PC-9 (cell line): ENCODE results near the gene SLC44A1. TPM values are rescaled to one million over a fixed set of nuclear protein-coding genes. Genes with fewer than 3 reads are reported as not detected.

Source experiments
- BruUV-seq: library from RNA; stranded (reverse); fragments of 400-500 nt; replicated peaks from 2 replicates; lab custom pipeline; 2021; lab: Mats Ljungman, UMichigan
- CTCF ChIA-PET: fragments of 300-600 bp; sonication (Branson Sonifier 250); formaldehyde crosslinking; loops from one replicate; lab custom pipeline; 2022; ENCODE audit warnings: antibody characterized with exemption; lab: Charles Lee
- POLR2A ChIA-PET: fragments of 300-600 bp; sonication (Branson Sonifier 250); formaldehyde crosslinking; loops from one replicate; lab custom pipeline; 2022; ENCODE audit warnings: antibody characterized with exemption; ENCODE audit not compliant: unreplicated experiment; lab: Charles Lee
- DNase-seq, 2 experiments: peaks; one replicate each; pipeline versions ENCODE4 v3.0.0 to v3.0.0-alpha.2; 2015 to 2022; ENCODE audit warnings: mixed read lengths in 1 of 2
- H2AFZ ChIP-seq: fragments of 200-600 bp; sonication (generic); 2 replicates; pipeline ENCODE4 v1.8.1; 2017; ENCODE audit warnings: antibody characterized with exemption
- H3F3A ChIP-seq: fragments of 200-600 bp; sonication (generic); 2 replicates; pipeline ENCODE4 v1.8.1; 2017; ENCODE audit warnings: antibody characterized with exemption, mild to moderate bottlenecking, low read depth; ENCODE audit not compliant: insufficient read depth
- H3K27ac ChIP-seq: fragments of 200-600 bp; sonication (generic); 2 replicates; pipeline ENCODE4 v1.6.1; 2016; ENCODE audit warnings: mixed run types
- H3K27me3 ChIP-seq: fragments of 200-600 bp; sonication (generic); 2 replicates; pipeline ENCODE4 v1.6.1; 2016; ENCODE audit warnings: low read depth, mixed run types; ENCODE audit not compliant: insufficient read depth
- H3K36me3 ChIP-seq: fragments of 200-600 bp; sonication (generic); 2 replicates; pipeline ENCODE4 v1.6.1; 2016; ENCODE audit warnings: low read depth, mixed run types
- H3K4me1 ChIP-seq: fragments of 200-600 bp; sonication (generic); replicated peaks from 2 replicates; pipeline ENCODE4 v1.6.1; 2016; ENCODE audit warnings: mixed run types; ENCODE audit not compliant: insufficient read depth
- H3K4me2 ChIP-seq: fragments of 200-600 bp; sonication (generic); 2 replicates; pipeline ENCODE4 v1.6.1; 2017; ENCODE audit warnings: mixed run types
- H3K4me3 ChIP-seq: fragments of 200-600 bp; sonication (generic); 2 replicates; pipeline ENCODE4 v1.6.1; 2016; ENCODE audit warnings: mixed run types
- H3K79me2 ChIP-seq: fragments of 200-600 bp; sonication (generic); 2 replicates; pipeline ENCODE4 v1.6.1; 2017; ENCODE audit warnings: low read depth, mixed run types
- H3K9me2 ChIP-seq: fragments of 200-600 bp; sonication (generic); 2 replicates; pipeline ENCODE4 v1.8.1; 2017; ENCODE audit warnings: mild to moderate bottlenecking; ENCODE audit not compliant: insufficient read depth
- H3K9me3 ChIP-seq: fragments of 200-600 bp; sonication (generic); 2 replicates; pipeline ENCODE4 v1.8.1; 2016; ENCODE audit warnings: low read depth; ENCODE audit not compliant: insufficient read depth
- H4K20me1 ChIP-seq: fragments of 200-600 bp; sonication (generic); 2 replicates; pipeline ENCODE4 v1.8.1; 2017; ENCODE audit not compliant: insufficient read depth
- CTCF ChIP-seq: fragments of 200-600 bp; sonication (generic); conservative IDR thresholded peaks from 2 replicates; pipeline ENCODE4 v1.6.1; 2017; ENCODE audit warnings: mixed run types, antibody characterized with exemption, mild to moderate bottlenecking, moderate library complexity
- EZH2 ChIP-seq: fragments of 200-600 bp; sonication (generic); IDR thresholded peaks from 2 replicates; pipeline ENCODE4 v1.8.0; 2017; ENCODE audit warnings: antibody characterized with exemption, low read depth
- intact Hi-C: fragments of 100-400 bp; cut with micrococcal nuclease; formaldehyde crosslinking; loops from one replicate; pipeline ENCODE4 v1.10.0; 2022; ENCODE audit not compliant: unreplicated experiment
- total RNA-seq: library from RNA; stranded (reverse); gene quantifications from 2 replicates; pipeline ENCODE4 v1.2.3, GENCODE V29; 2021

Gene SLC44A1
- total RNA-seq, 1 experiment from 2014 or later, result 95.2 TPM

- Histone ChIP-seq H3K4me1 (0 out of 2 replicates have a peak, but pooled peaks cover 3% of the 10 kb centered on the region), H3F3A (no peaks in the 10 kb centered on the region; the same call in 1 of the 2 replicates), H3K79me2 (no peaks in the 10 kb centered on the region), H3K27ac (no peak overlapping the region), H3K9me3 (peaks cover 4% of the 10 kb centered on the region), H2AFZ (no peak overlapping the region), H3K27me3 (no peaks in the 10 kb centered on the region), H4K20me1 (no peaks in the 10 kb centered on the region), H3K4me3 (no peak overlapping the region), H3K4me2 (no peak overlapping the region), H3K36me3 (no peaks in the 10 kb centered on the region), H3K9me2 (no peaks in the 10 kb centered on the region)
- peak; percentile 47; the same call in 1 of the 2 replicates for TF ChIP-seq CTCF
- no peak for TF ChIP-seq EZH2
- POLR2A ChIA-PET, result no interaction called here
- CTCF ChIA-PET, result interaction anchor here (0.7 to 0.9 kb wide), 2 partner anchors 168 to 230 kb away, joined by 3 to 4 read pairs; no protein-coding TSS in a partner anchor
- intact Hi-C loops, result no loop called here
- no TSS peak for BruUV-seq
- DNase-seq, result peak; percentile 36 to 39
Observed at GRCh38 chr9:105413525-105413924, 169.1 kb downstream of the SLC44A1 start.

- Histone ChIP-seq H3K4me1 (0 out of 2 replicates have a peak, but pooled peaks cover 3% of the 10 kb centered on the region), H3K27me3 (no peaks in the 10 kb centered on the region), H3F3A (no peaks in the 10 kb centered on the region; the same call in 1 of the 2 replicates), H3K36me3 (no peaks in the 10 kb centered on the region), H3K4me2 (peak overlapping the region; percentile 59), H4K20me1 (no peaks in the 10 kb centered on the region), H3K79me2 (no peaks in the 10 kb centered on the region), H3K9me2 (no peaks in the 10 kb centered on the region), H3K4me3 (no peak overlapping the region), H2AFZ (no peak overlapping the region), H3K9me3 (no peaks in the 10 kb centered on the region; the same call in 1 of the 2 replicates), H3K27ac (no peak overlapping the region)
- peak in 1 of 2 experiments; percentile 45 for DNase-seq
- intact Hi-C loops, result loop anchor here (1.0 kb wide), 5 partner anchors 170 to 634 kb away; no protein-coding TSS in a partner anchor
- ChIA-PET CTCF (no interaction called here), POLR2A (no interaction called here)
- peak; percentile 98 for TF ChIP-seq CTCF
- no peak for TF ChIP-seq EZH2
- BruUV-seq, result no TSS peak
Observed at GRCh38 chr9:105414947-105415661, 170.7 kb downstream of the SLC44A1 start.

- POLR2A ChIA-PET, result no interaction called here
- H2AFZ ChIP-seq, result no peak overlapping the region
- BruUV-seq, result no TSS peak
- H3K9me2 ChIP-seq, result no peaks in the 10 kb centered on the region
- intact Hi-C loops, result loop anchor here (1.0 kb wide), 5 partner anchors 170 to 634 kb away; no protein-coding TSS in a partner anchor
- H3K79me2 ChIP-seq, result no peaks in the 10 kb centered on the region
- CTCF ChIA-PET, result interaction anchor here (0.7 to 0.9 kb wide), 2 partner anchors 368 to 547 kb away, joined by 4 to 5 read pairs; no protein-coding TSS in a partner anchor
- H3K4me2 ChIP-seq, result no peak overlapping the region
- H4K20me1 ChIP-seq, result no peaks in the 10 kb centered on the region
- H3K36me3 ChIP-seq, result no peaks in the 10 kb centered on the region
- no peaks in the 10 kb centered on the region for H3K27me3 ChIP-seq
- no peak overlapping the region for H3K4me3 ChIP-seq
- no peaks in the 10 kb centered on the region; the same call in 1 of the 2 replicates for H3K9me3 ChIP-seq
- TF ChIP-seq CTCF, result no peak; the same call in 1 of the 2 replicates
- no peak for TF ChIP-seq EZH2
- H3K27ac ChIP-seq, result no peak overlapping the region
- no peaks in the 10 kb centered on the region; the same call in 1 of the 2 replicates for H3F3A ChIP-seq
- 0 out of 2 replicates have a peak, but pooled peaks cover 3% of the 10 kb centered on the region for H3K4me1 ChIP-seq
- no peak for DNase-seq
Observed at GRCh38 chr9:105415662-105415980, 171.2 kb downstream of the SLC44A1 start.
